Activated naive CD8-positive, alpha-beta T cell treated with anti-CD3 and anti-CD28 coated beads for 36 hours (primary cell): Measurements from ENCODE around the gene ELMOD1. TPM values are rescaled to one million over a fixed set of nuclear protein-coding genes. Genes with fewer than 3 reads are reported as not detected.
A peak's percentile ranks its signal among the peaks of the same experiment; 100 is the strongest.

Experiments
- DNase-seq: peaks from one replicate; pipeline ENCODE4 v3.0.0; 2021
- H3K27ac Mint-ChIP-seq: one replicate; pipeline ENCODE4 v1.8.0; 2022; ENCODE audit warnings: mild to moderate bottlenecking, moderate library complexity, mixed read lengths
- H3K27me3 Mint-ChIP-seq: one replicate; pipeline ENCODE4 v1.8.0; 2022; ENCODE audit warnings: mild to moderate bottlenecking, mixed read lengths
- H3K36me3 Mint-ChIP-seq: one replicate; pipeline ENCODE4 v1.8.0; 2021; ENCODE audit warnings: mild to moderate bottlenecking, mixed read lengths
- H3K4me1 Mint-ChIP-seq: one replicate; pipeline ENCODE4 v1.8.0; 2021; ENCODE audit warnings: mixed read lengths
- H3K4me3 Mint-ChIP-seq: one replicate; pipeline ENCODE4 v1.8.0; 2022; ENCODE audit warnings: mild to moderate bottlenecking, moderate library complexity, mixed read lengths
- H3K9me3 Mint-ChIP-seq: one replicate; pipeline ENCODE4 v1.8.0; 2022; ENCODE audit warnings: mixed read lengths
- total RNA-seq, 2 experiments: library from RNA; stranded (reverse); gene quantifications; one replicate each; pipeline ENCODE4 v1.2.3, GENCODE V29; 2021

The ELMOD1 gene
- total RNA-seq, 2 experiments from 2014 or later, result not detected

GRCh38 chr11:107682171-107682570 lies 91.2 kb downstream of the ELMOD1 start:
- Mint-ChIP-seq H3K27ac (no peak overlapping the region), H3K4me3 (no peak overlapping the region), H3K4me1 (no peaks in the 10 kb centered on the region), H3K9me3 (no peaks in the 10 kb centered on the region), H3K27me3 (no peaks in the 10 kb centered on the region), H3K36me3 (no peaks in the 10 kb centered on the region)
- DNase-seq, result no peak

- Mint-ChIP-seq H3K9me3 (no peaks in the 10 kb centered on the region), H3K4me3 (no peak overlapping the region), H3K27me3 (no peaks in the 10 kb centered on the region), H3K36me3 (no peaks in the 10 kb centered on the region), H3K4me1 (no peaks in the 10 kb centered on the region), H3K27ac (no peak overlapping the region)
- DNase-seq, result no peak
Observed at GRCh38 chr11:107682572-107682971, 91.6 kb downstream of the ELMOD1 start.

GRCh38 chr11:107683061-107683460 lies 92.1 kb downstream of the ELMOD1 start:
- Mint-ChIP-seq H3K9me3 (no peaks in the 10 kb centered on the region), H3K27me3 (no peaks in the 10 kb centered on the region), H3K36me3 (no peaks in the 10 kb centered on the region), H3K27ac (no peak overlapping the region), H3K4me3 (no peak overlapping the region), H3K4me1 (no peaks in the 10 kb centered on the region)
- DNase-seq, result no peak

DNA sequence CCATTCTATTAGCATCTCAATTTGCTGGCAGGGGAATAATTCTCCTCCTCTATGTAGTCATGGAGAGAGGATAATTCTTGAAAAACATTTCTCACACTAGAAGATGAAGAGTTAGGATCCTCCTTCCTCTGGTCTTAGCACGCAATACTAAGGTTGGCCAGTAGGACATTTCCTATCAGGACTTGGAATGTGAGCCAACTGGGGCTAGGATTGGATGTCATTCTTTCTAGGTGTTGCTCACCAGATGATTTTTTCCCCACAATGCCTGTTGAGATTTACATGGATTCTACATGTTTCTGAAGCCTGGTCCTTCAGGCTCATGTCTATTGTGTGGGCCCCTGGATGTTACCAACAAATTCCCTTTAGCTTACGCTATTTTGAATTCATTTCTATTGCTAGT lies 92.9 kb downstream of the ELMOD1 start:
- Mint-ChIP-seq H3K4me3 (no peak overlapping the region), H3K9me3 (no peaks in the 10 kb centered on the region), H3K27ac (no peak overlapping the region), H3K4me1 (no peaks in the 10 kb centered on the region), H3K36me3 (no peaks in the 10 kb centered on the region), H3K27me3 (no peaks in the 10 kb centered on the region)
- DNase-seq, result no peak

GRCh38 chr11:107688322-107688918 lies 97.5 kb downstream of the ELMOD1 start:
- Mint-ChIP-seq H3K36me3 (no peaks in the 10 kb centered on the region), H3K27me3 (peaks cover 24% of the 10 kb centered on the region), H3K4me1 (no peaks in the 10 kb centered on the region), H3K4me3 (no peak overlapping the region), H3K27ac (no peak overlapping the region), H3K9me3 (no peaks in the 10 kb centered on the region)
- DNase-seq, result no peak

DNA sequence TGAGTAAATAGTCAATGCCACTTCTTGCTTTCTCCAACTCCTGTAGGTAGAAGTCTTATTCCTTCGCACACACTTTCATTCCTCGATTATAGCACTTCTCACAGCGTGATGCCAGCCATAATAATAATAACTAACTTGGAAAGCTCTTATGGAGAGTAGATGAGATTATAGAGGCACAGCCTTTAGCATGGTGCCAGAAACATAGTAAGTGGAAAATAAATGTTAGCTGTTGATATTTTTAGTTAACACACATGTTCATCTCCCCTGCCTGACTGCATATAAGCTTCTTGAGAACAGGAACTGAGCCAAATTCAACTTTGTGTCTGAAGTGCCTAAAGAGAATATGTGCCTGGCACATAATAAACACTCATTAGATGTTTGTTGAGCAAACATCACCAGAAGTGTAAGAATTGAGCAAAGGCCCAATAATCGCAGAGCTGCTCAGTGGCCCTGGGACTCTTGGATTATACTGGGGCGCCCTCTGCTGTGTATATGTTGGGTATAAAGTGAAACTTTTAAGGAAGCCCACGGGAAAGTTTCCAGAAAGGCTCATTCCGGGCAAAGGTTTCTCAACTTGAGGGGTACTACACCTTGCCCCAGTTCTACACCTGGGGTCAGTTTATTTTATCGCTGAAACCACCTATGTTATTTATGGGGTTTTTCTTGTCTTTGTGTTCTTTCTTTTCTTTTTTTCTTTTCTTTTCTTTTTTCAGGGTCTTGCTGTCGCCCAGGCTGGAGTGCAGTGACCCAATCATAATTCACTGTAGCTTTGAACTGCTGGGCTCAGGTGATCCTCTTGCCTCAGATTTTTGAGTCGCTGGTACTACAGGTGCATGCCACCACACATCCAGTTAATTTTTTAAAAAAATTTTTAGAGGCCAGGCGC lies 98.6 kb downstream of the ELMOD1 start:
- no peaks in the 10 kb centered on the region for H3K9me3 Mint-ChIP-seq
- DNase-seq, result peak; percentile 32
- no peak overlapping the region for H3K27ac Mint-ChIP-seq
- H3K27me3 Mint-ChIP-seq, result peaks cover 24% of the 10 kb centered on the region
- H3K36me3 Mint-ChIP-seq, result no peaks in the 10 kb centered on the region
- no peak overlapping the region for H3K4me3 Mint-ChIP-seq
- no peaks in the 10 kb centered on the region for H3K4me1 Mint-ChIP-seq

DNA sequence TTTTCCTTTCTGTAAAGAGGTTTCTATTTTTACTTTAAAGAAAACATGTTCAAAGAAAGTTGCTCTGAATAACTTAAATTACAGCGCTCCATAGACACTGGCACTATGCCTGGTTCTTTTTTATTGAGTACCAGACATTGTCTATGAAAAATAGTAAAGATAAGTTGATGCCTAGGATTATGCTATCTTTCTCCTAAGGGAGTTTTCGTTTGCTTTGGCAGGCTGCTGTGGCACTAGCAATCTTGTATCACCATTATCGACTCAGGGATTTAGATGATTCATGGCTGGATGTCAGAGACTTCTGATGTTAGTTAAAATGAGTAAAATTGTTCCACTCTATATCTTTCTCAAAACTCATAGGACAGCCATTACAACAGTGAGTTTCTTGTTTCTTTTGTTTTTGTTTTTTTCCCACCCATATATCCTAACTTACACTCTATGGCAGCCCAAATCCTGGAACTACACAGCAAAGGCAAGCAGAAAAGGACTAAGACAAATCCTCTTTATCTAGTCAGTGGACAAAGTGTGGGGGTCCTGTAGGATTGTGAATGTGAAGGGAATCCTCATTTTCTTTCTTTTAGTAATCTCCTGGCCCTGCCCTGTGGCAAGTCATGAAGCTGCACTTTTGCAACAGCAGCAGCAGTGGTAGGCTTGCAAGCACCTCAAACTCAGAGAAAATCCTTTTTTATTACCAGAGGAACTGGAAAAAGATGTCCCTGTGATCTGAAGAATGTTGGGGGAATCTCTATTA lies 100.2 kb downstream of the ELMOD1 start:
- Mint-ChIP-seq H3K36me3 (no peaks in the 10 kb centered on the region), H3K27me3 (peaks cover 27% of the 10 kb centered on the region)

DNA sequence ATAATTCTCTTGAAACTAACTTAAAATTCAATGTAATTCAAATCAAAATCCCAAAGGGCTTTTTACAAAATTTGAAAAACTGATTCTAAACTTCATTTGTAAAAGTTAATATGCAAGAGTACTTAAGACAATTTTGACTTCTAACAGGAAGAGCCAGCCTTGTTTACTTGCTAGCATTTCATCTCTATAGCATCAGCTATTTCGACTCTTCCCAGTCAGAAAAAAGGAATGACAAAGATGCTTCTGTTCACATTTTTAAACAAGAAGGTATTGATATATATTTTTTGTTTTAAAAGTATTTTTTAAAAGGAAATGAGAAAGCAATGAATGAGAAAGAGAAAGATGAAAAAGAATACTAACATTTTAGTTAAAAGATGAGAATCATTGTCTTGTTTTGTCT lies 104.5 kb downstream of the ELMOD1 start:
- no peak for DNase-seq
- Mint-ChIP-seq H3K36me3 (no peaks in the 10 kb centered on the region), H3K4me3 (no peak overlapping the region), H3K27ac (no peak overlapping the region), H3K9me3 (no peaks in the 10 kb centered on the region), H3K4me1 (no peaks in the 10 kb centered on the region), H3K27me3 (peaks cover 48% of the 10 kb centered on the region)

More for the DNA sequence above, 100.2 kb downstream of the ELMOD1 start:
- no peak overlapping the region for H3K27ac Mint-ChIP-seq
- H3K4me3 Mint-ChIP-seq, result no peak overlapping the region
- DNase-seq, result no peak
- H3K4me1 Mint-ChIP-seq, result no peaks in the 10 kb centered on the region
- H3K9me3 Mint-ChIP-seq, result no peaks in the 10 kb centered on the region

DNA sequence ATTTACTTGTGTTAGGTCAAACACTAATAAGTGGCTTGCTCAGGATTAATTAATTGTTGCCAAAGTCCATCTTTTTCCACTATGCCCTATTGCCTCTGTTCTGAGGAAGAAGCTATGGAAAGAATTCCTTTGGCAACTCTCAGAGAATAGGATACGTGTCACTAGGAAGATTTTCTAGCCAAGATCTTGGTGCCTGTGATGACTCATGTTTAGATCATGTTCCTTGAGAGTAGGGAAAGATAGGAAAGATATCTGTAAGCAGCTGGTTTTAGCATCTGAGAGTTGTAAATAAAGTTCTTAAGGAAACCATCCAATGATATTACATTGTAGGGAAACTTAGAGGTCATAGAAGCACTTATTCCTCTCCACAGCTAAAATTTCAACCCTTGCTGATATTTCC lies 105.2 kb downstream of the ELMOD1 start:
- H3K27me3 Mint-ChIP-seq, result peaks cover 46% of the 10 kb centered on the region

GRCh38 chr11:107697291-107697690 lies 106.3 kb downstream of the ELMOD1 start:
- Mint-ChIP-seq H3K4me3 (no peak overlapping the region), H3K27me3 (peaks cover 39% of the 10 kb centered on the region), H3K4me1 (no peaks in the 10 kb centered on the region), H3K9me3 (no peaks in the 10 kb centered on the region), H3K36me3 (no peaks in the 10 kb centered on the region), H3K27ac (no peak overlapping the region)
- DNase-seq, result no peak

More for the DNA sequence above, 105.2 kb downstream of the ELMOD1 start:
- DNase-seq, result no peak
- H3K4me3 Mint-ChIP-seq, result no peak overlapping the region
- H3K9me3 Mint-ChIP-seq, result no peaks in the 10 kb centered on the region
- H3K27ac Mint-ChIP-seq, result no peak overlapping the region
- no peaks in the 10 kb centered on the region for H3K4me1 Mint-ChIP-seq
- no peaks in the 10 kb centered on the region for H3K36me3 Mint-ChIP-seq

DNA sequence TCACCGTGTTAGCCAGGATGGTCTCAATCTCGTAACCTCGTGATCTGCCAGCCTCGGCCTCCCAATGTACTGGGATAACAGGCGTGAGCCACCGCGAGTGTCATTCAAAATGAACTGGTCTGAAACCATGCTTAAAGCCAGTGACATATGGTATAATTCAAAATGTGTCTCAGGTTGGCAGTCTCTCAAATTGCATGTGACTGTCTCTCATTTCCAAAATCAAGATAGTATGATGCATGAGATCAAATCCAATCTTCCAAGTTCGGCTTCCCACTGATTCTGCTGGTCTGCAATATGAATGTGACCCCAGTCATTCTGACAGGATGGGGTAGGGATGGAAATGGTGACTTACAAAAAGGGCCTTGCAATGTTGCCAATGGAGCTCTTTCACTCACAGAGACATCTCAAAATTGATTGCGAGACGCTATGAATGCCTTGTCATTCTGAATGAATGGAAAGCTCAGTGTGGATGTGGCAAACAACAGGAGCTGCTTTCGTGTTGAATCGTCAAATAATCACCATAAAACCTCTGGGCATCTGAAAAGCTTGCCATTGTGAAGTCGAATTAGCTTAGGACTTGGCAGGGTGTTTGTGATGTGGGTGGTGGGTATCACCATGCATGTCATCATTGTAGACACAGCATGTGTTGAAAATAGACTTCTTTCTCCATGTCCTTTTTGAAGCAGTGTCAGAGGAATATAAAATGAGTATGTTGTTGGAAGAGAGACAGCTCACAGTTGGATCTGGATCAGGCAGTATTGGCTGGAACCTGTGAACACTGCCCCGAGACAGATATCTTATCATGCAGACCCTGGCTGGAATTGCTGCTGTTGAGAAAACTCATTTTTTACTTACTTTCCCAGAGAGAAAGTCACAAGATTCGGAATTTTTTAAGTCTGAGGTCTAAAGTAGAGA lies 108.7 kb downstream of the ELMOD1 start:
- Mint-ChIP-seq H3K36me3 (no peaks in the 10 kb centered on the region), H3K4me1 (no peaks in the 10 kb centered on the region), H3K4me3 (no peak overlapping the region), H3K9me3 (no peaks in the 10 kb centered on the region), H3K27me3 (peaks cover 41% of the 10 kb centered on the region), H3K27ac (no peak overlapping the region)
- no peak for DNase-seq

DNA sequence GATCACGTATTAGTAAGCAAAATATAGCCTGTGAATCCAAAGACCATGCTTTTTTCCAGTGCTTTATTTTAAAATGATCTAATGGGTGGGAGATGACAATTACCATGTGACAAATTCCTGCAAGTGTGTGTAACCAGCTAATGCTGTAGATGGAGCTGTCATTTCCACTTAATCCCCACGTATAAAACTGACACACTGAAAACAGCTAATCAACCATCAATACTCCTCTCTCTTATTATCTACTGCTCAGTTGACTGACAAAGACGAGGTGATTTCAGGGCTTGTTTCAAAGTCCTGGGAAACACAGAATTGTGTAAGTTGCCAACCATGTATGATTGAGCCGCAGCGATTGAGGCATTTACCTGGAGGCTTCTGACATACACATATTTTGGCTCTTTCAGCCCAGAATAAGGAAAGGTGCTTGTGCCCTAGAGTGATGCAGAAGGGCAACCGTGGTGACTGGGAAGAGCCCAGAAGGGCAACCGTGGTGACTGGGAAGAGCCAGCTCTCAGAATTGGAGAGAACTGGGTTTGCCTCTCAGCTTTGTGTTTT lies 111.2 kb downstream of the ELMOD1 start:
- Mint-ChIP-seq H3K4me3 (no peak overlapping the region), H3K36me3 (no peaks in the 10 kb centered on the region), H3K4me1 (no peaks in the 10 kb centered on the region), H3K9me3 (no peaks in the 10 kb centered on the region), H3K27ac (no peak overlapping the region), H3K27me3 (peaks cover 36% of the 10 kb centered on the region)
- no peak for DNase-seq

DNA sequence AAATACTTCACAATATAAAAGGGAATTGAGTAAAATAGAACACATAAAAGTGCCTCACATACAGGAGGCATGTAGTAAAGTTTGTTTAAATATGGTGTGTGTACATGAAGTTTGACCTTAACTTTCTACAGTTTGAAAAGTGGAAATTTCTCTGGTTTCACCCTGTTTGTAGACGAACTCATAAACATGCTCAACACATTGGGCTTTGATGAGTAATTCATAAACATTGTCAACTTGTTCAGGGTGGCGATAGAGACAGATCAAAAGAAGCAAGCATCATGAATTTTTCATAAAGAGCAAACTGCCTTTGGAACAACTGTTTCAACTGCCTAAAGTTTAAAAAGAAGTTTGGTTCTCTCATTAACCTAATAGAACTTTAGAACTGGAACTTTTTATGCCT lies 111.8 kb downstream of the ELMOD1 start:
- Mint-ChIP-seq H3K4me3 (no peak overlapping the region), H3K27me3 (peaks cover 36% of the 10 kb centered on the region), H3K36me3 (no peaks in the 10 kb centered on the region), H3K27ac (no peak overlapping the region), H3K4me1 (no peaks in the 10 kb centered on the region), H3K9me3 (no peaks in the 10 kb centered on the region)
- DNase-seq, result no peak

DNA sequence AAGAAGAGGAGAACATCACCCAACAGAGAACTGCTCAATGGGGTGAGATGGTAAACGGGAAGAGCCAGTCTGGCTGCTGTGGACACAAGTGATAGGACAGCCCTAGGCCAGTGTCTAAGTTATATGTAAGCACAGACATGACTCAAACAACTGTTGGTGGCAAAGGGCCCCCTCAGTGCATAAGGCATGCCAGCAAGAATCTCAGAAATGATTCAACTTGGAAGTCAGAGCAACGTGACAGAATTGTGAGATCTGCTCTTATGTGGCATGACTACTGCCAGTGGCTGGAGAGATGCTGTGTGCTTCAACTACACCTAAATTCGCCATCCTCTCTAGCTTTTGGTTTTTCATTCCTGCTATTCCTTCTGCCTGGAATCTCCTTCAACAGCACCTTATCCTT lies 113.5 kb downstream of the ELMOD1 start:
- H3K4me1 Mint-ChIP-seq, result no peaks in the 10 kb centered on the region
- no peak overlapping the region for H3K4me3 Mint-ChIP-seq
- no peak overlapping the region for H3K27ac Mint-ChIP-seq
- H3K27me3 Mint-ChIP-seq, result peaks cover 33% of the 10 kb centered on the region
- DNase-seq, result no peak
- H3K36me3 Mint-ChIP-seq, result no peaks in the 10 kb centered on the region
- H3K9me3 Mint-ChIP-seq, result no peaks in the 10 kb centered on the region
